Adrenal gland (tissue), 5 donors: ENCODE results near the gene ARAP2.

Source experiments
- POLR2A ChIP-seq, 2 donors: fragments of 450-650 bp; IDR thresholded peaks; one replicate each; pipeline ENCODE4 v1.6.1; 2017; ENCODE audit warnings: antibody characterized with exemption in 2 of 2, mild to moderate bottlenecking in 2 of 2, moderate library complexity in 1 of 2
- TF ChIP-seq, protein P1 (sequence below), 6 experiments: fragments of 450-650 bp in 4 of 6; fragments of 200-600 bp in 2 of 6; sonication (generic) in 1 of 6; IDR thresholded peaks; 1 replicate in 5 of 6; 2 replicates in 1 of 6; pipeline versions ENCODE4 v1.5.1 to v1.8.0; 2016 to 2021; ENCODE audit warnings: antibody characterized with exemption in 6 of 6, mild to moderate bottlenecking in 2 of 6, moderate library complexity in 1 of 6
- donor health status: DM: no; HTN: no; CAD: no.

DNA sequence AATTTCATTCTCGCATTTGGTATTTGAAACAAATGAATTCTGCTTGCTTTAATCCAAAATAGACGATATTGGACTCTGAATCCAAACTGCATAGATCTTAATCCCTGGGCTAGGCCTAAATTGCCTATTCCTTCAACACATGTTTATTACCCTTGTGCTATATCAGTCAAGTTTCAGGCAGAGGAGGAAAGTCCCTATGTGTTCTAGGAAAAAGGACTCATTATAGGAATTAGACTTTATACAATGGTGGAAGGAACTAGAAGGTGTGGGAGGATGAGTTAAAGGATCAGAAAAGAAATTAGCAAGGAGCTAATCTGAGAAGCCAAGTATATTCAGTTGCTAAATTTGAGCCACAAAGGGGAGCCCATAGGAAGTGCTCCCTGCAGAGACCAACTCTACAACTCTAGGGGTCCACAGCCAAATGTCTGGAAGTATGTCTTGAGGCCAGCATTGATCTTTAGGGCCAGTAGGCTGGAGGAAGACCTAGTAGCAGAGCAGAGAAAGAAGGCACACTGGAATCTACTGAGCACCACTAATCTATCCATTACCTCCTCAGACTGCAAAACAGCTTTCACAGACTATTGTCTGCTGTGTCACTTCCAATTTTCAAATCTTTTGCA, 20.0 kb upstream of the ARAP2 start:
- TF ChIP-seq, protein P1, sequence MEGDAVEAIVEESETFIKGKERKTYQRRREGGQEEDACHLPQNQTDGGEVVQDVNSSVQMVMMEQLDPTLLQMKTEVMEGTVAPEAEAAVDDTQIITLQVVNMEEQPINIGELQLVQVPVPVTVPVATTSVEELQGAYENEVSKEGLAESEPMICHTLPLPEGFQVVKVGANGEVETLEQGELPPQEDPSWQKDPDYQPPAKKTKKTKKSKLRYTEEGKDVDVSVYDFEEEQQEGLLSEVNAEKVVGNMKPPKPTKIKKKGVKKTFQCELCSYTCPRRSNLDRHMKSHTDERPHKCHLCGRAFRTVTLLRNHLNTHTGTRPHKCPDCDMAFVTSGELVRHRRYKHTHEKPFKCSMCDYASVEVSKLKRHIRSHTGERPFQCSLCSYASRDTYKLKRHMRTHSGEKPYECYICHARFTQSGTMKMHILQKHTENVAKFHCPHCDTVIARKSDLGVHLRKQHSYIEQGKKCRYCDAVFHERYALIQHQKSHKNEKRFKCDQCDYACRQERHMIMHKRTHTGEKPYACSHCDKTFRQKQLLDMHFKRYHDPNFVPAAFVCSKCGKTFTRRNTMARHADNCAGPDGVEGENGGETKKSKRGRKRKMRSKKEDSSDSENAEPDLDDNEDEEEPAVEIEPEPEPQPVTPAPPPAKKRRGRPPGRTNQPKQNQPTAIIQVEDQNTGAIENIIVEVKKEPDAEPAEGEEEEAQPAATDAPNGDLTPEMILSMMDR (IDR thresholded peaks at IDR 0.05) = no peak
- TF ChIP-seq POLR2A (IDR thresholded peaks at IDR 0.05) = no peak
